Thyroid gland (tissue), 4 donors: ENCODE results near the gene ANKRD65. TPM values are rescaled to one million over a fixed set of nuclear protein-coding genes. Genes with fewer than 3 reads are reported as not detected.
"Not testable (repeated sequence)": the region's sequence is repeated elsewhere in the genome, so short reads cannot be mapped to it uniquely, and the experiment has no call there.

Experiments used
- DNase-seq, 2 donors: peaks; one replicate each; pipeline ENCODE4 v3.0.0-alpha.2; 2019
- H3K27ac ChIP-seq, 3 donors: fragments of 200-600 bp; sonication (generic); 1 replicate in 2 of 3; 2 replicates in 1 of 3; pipeline ENCODE4 v1.5.1; 2016 to 2019; ENCODE audit warnings: mild to moderate bottlenecking in 1 of 3, moderate library complexity in 1 of 3
- H3K27me3 ChIP-seq: fragments of 200-600 bp; sonication (generic); one replicate; pipeline ENCODE4 v1.5.1; 2019
- H3K36me3 ChIP-seq, 2 donors: fragments of 200-600 bp; sonication (generic); one replicate each; pipeline ENCODE4 v1.5.1; 2016 to 2019
- H3K4me1 ChIP-seq, 2 donors: fragments of 200-600 bp; sonication (generic); one replicate each; pipeline ENCODE4 v1.5.1; 2017 to 2019
- H3K4me3 ChIP-seq, 3 donors: fragments of 200-600 bp; sonication (generic); replicated peaks in 1 of 3; 1 replicate in 2 of 3; 2 replicates in 1 of 3; pipeline ENCODE4 v1.5.1; 2016; ENCODE audit warnings: mild to moderate bottlenecking in 1 of 3
- H3K9me3 ChIP-seq: fragments of 200-600 bp; sonication (generic); one replicate; pipeline ENCODE4 v1.5.1; 2017
- CTCF ChIP-seq, 6 experiments: fragments of 200-600 bp in 3 of 6; fragments of 450-650 bp in 3 of 6; sonication (generic) in 3 of 6; IDR thresholded peaks; one replicate each; pipeline ENCODE4 v1.5.1; 2016 to 2019; ENCODE audit warnings: antibody characterized with exemption in 6 of 6, mild to moderate bottlenecking in 2 of 6, inconsistent platforms in 1 of 6, moderate library complexity in 1 of 6
- POLR2A ChIP-seq, 2 donors: fragments of 450-650 bp; IDR thresholded peaks; one replicate each; pipeline ENCODE4 v1.6.1; 2017; ENCODE audit warnings: antibody characterized with exemption in 2 of 2, mild to moderate bottlenecking in 2 of 2, moderate library complexity in 1 of 2
- WGBS, 2 donors: methylation state at CpG; one replicate each; pipeline ENCODE4 v1.1.5; 2017; 5-methylcytosine and 5-hydroxymethylcytosine counted together
- intact Hi-C: fragments of 100-400 bp; cut with DNase I; formaldehyde crosslinking; loops from one replicate; pipeline ENCODE4 v1.15.1; 2023
- total RNA-seq, 4 donors: library from RNA; depleted of rRNA; stranded (reverse); fragments of >200 nt; gene quantifications; one replicate each; pipeline ENCODE4 v1.2.3, GENCODE V29; 2016

ANKRD65 gene
- total RNA-seq, 4 donors from 2014 or later = 2.0 to 3.2 (median 2.4) TPM

GRCh38 chr1:1387098-1388077 is 33.7 kb downstream of the ANKRD65 start:
- H3K27me3 ChIP-seq = no peaks in the 10 kb centered on the region
- H3K9me3 ChIP-seq = no peaks in the 10 kb centered on the region
- H3K4me1 ChIP-seq = no peaks in the 10 kb centered on the region
- intact Hi-C loops = no loop called here
- H3K27ac ChIP-seq = no peak overlapping the region
- DNase-seq = no peak
- no peak overlapping the region for H3K4me3 ChIP-seq
- H3K36me3 ChIP-seq = peaks cover 67 to 68% of the 10 kb centered on the region in 2 donors
- WGBS, 2 donors = 96 to 98% methylated on average over 32 to 50 of the region's 50 CpGs
- no peak for TF ChIP-seq CTCF (IDR thresholded peaks at IDR 0.05)
- no peak for TF ChIP-seq POLR2A (IDR thresholded peaks at IDR 0.05)

- 92 to 97% methylated on average over 7 to 8 of the region's 8 CpGs for WGBS, 2 donors
- peaks cover 52 to 54% of the 10 kb centered on the region in 2 donors for H3K36me3 ChIP-seq
- intact Hi-C loops = no loop called here
- no peaks in the 10 kb centered on the region for H3K9me3 ChIP-seq
- no peaks in the 10 kb centered on the region for H3K4me1 ChIP-seq
- H3K4me3 ChIP-seq = no peak overlapping the region
- no peaks in the 10 kb centered on the region for H3K27me3 ChIP-seq
- no peak overlapping the region for H3K27ac ChIP-seq
- TF ChIP-seq CTCF (IDR thresholded peaks at IDR 0.05) (no peak), POLR2A (IDR thresholded peaks at IDR 0.05) (no peak)
- no peak for DNase-seq
These were observed 35.1 kb downstream of the ANKRD65 start for GRCh38 chr1:1385931-1386330.

GRCh38 chr1:1385339-1385738 is 35.7 kb downstream of the ANKRD65 start:
- H3K9me3 ChIP-seq, H3K4me1 ChIP-seq, H3K27me3 ChIP-seq, DNase-seq, intact Hi-C loops, H3K4me3 ChIP-seq, H3K27ac ChIP-seq: not testable (repeated sequence)
- H3K36me3 ChIP-seq = peaks cover 46 to 48% of the 10 kb centered on the region in 2 donors
- 94 to 95% methylated on average over 28 to 29 of the region's 29 CpGs for WGBS, 2 donors

GRCh38 chr1:1381294-1381693 is 39.8 kb downstream of the ANKRD65 start:
- no peak overlapping the region for H3K27ac ChIP-seq
- H3K4me3 ChIP-seq = no peak overlapping the region
- no peaks in the 10 kb centered on the region for H3K4me1 ChIP-seq
- H3K9me3 ChIP-seq = no peaks in the 10 kb centered on the region
- TF ChIP-seq POLR2A (IDR thresholded peaks at IDR 0.05) (no peak), CTCF (IDR thresholded peaks at IDR 0.05) (no peak)
- 83 to 97% methylated on average over 5 to 8 of the region's 8 CpGs for WGBS, 2 donors
- H3K27me3 ChIP-seq = no peaks in the 10 kb centered on the region
- intact Hi-C loops = no loop called here
- no peak for DNase-seq
- peaks cover 7% of the 10 kb centered on the region in 2 donors for H3K36me3 ChIP-seq

GRCh38 chr1:1380860-1381259 is 40.2 kb downstream of the ANKRD65 start:
- intact Hi-C loops = no loop called here
- Histone ChIP-seq H3K9me3 (no peaks in the 10 kb centered on the region), H3K4me3 (no peak overlapping the region), H3K27ac (no peak overlapping the region), H3K36me3 (peaks cover 2 to 3% of the 10 kb centered on the region in 2 donors), H3K27me3 (no peaks in the 10 kb centered on the region), H3K4me1 (peaks cover 0 to 3% of the 10 kb centered on the region in 2 donors)
- WGBS, 2 donors = 91 to 97% methylated on average over 7 to 9 of the region's 16 CpGs
- no peak for DNase-seq
- TF ChIP-seq POLR2A (IDR thresholded peaks at IDR 0.05) (no peak), CTCF (IDR thresholded peaks at IDR 0.05) (no peak)
